ENCODE results near the gene DYRK4.

Gene DYRK4

GRCh38 chr12:4569261-4569660, 7.3 kb downstream of the DYRK4 start:
- no peaks in the 10 kb centered on the region for H3K36me3 ChIP-seq (ENCODE audit: low read length)
- no peak overlapping the region for H2AFZ ChIP-seq (ENCODE audit: low read depth, low read length, severe bottlenecking)
- no peaks in the 10 kb centered on the region for H3K9me2 ChIP-seq (replicated peaks; ENCODE audit: insufficient read depth, low read length)
- no peaks in the 10 kb centered on the region for H3K9me3 ChIP-seq (ENCODE audit: insufficient read depth, low read length)
- no peaks in the 10 kb centered on the region for H3K79me2 ChIP-seq (ENCODE audit: insufficient read depth, low read length)
- H4K20me1 ChIP-seq (ENCODE audit: low read depth, low read length) = no peaks in the 10 kb centered on the region
- H3K4me2 ChIP-seq (ENCODE audit: low read depth, low read length, poor library complexity, severe bottlenecking) = no peak overlapping the region
- H3K9ac ChIP-seq (ENCODE audit: low read length) = no peak overlapping the region
- H3K27me3 ChIP-seq (ENCODE audit: low read length) = no peaks in the 10 kb centered on the region
- no peak overlapping the region for H3K4me3 ChIP-seq (ENCODE audit: insufficient read depth, low read length, poor library complexity, severe bottlenecking)
- no peak overlapping the region for H3K27ac ChIP-seq (ENCODE audit: low read depth, low read length)
- TF ChIP-seq EZH2phosphoT487 (conservative IDR thresholded peaks at IDR 0.05; ENCODE audit: low read length) = no peak
- TF ChIP-seq, protein P1, sequence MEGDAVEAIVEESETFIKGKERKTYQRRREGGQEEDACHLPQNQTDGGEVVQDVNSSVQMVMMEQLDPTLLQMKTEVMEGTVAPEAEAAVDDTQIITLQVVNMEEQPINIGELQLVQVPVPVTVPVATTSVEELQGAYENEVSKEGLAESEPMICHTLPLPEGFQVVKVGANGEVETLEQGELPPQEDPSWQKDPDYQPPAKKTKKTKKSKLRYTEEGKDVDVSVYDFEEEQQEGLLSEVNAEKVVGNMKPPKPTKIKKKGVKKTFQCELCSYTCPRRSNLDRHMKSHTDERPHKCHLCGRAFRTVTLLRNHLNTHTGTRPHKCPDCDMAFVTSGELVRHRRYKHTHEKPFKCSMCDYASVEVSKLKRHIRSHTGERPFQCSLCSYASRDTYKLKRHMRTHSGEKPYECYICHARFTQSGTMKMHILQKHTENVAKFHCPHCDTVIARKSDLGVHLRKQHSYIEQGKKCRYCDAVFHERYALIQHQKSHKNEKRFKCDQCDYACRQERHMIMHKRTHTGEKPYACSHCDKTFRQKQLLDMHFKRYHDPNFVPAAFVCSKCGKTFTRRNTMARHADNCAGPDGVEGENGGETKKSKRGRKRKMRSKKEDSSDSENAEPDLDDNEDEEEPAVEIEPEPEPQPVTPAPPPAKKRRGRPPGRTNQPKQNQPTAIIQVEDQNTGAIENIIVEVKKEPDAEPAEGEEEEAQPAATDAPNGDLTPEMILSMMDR (IDR thresholded peaks at IDR 0.05; ENCODE audit: insufficient read depth, low read length, poor library complexity, severe bottlenecking) = no peak
- H3F3A ChIP-seq (ENCODE audit: insufficient read depth) = peaks cover 10% of the 10 kb centered on the region

DNA sequence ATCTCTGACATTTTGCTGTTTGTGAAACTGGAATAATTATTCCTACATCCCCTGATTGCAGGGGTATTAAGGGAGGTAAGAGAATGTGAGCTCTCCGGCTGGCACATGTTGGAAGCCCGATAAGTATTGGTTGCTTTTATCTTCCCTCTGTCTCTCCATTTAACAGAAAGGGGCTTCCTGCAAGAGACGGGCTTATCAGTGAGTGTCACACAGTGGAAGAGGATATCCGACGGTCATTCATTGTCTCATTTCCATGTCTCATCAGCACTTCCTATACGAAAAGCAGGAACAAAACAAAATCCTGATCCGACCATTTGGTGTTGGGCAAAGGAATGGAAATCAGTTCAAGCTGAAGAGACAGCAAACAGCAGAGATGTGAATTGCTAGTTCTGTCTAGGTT, 10.7 kb downstream of the DYRK4 start:
- H3K9me3 ChIP-seq (ENCODE audit: insufficient read depth, low read length) = no peaks in the 10 kb centered on the region
- no peak overlapping the region for H3K4me2 ChIP-seq (ENCODE audit: low read depth, low read length, poor library complexity, severe bottlenecking)
- no peaks in the 10 kb centered on the region for H3K9me2 ChIP-seq (replicated peaks; ENCODE audit: insufficient read depth, low read length)
- no peaks in the 10 kb centered on the region for H3F3A ChIP-seq (ENCODE audit: insufficient read depth)
- no peaks in the 10 kb centered on the region for H4K20me1 ChIP-seq (ENCODE audit: low read depth, low read length)
- H3K27ac ChIP-seq (ENCODE audit: low read depth, low read length) = no peak overlapping the region
- H3K27me3 ChIP-seq (ENCODE audit: low read length) = no peaks in the 10 kb centered on the region
- no peak overlapping the region for H3K9ac ChIP-seq (ENCODE audit: low read length)
- no peak overlapping the region for H2AFZ ChIP-seq (ENCODE audit: low read depth, low read length, severe bottlenecking)
- no peaks in the 10 kb centered on the region for H3K36me3 ChIP-seq (ENCODE audit: low read length)
- no peaks in the 10 kb centered on the region for H3K79me2 ChIP-seq (ENCODE audit: insufficient read depth, low read length)
- TF ChIP-seq EZH2phosphoT487 (conservative IDR thresholded peaks at IDR 0.05; ENCODE audit: low read length) = no peak
- TF ChIP-seq, protein P1 (IDR thresholded peaks at IDR 0.05; ENCODE audit: insufficient read depth, low read length, poor library complexity, severe bottlenecking) = no peak
- no peak overlapping the region for H3K4me3 ChIP-seq (ENCODE audit: insufficient read depth, low read length, poor library complexity, severe bottlenecking)

DNA sequence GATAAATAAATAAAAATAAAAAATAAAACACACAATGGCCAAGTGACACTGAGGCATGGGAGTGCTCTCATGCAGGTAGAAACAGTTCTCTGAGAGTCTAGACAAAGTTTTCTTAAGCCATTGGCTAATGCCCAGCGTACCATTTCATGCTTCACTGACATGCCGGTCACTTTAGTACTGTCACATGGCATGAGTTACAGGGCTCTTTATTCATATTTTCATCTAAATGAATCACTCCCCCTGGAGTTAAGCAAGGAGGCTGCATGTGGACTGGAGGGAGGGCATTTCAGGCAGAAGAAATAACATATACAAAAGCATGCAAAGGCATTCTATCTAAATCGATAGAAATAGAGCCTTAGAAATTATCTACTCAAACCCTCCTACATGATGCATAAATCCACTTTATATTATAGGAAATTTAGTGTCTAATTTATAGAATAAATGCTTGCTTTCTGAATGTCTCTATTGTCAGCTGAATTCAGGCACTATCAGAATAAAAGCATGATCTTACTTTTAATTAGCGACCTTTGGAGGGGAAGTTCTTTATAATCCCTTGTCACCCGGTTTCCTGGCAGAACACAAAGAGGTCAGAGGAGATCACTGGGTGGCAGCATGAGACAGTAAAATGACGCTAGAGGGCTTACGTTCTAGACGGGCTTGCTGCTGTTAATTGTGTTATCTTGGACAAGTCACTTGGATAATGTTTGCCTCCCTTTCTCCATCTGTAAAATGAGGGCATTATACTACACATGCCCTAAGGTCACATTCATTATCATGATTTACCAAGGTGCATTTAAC, 17.5 kb downstream of the DYRK4 start:
- Histone ChIP-seq H3K9me2 (replicated peaks; ENCODE audit: insufficient read depth, low read length) (no peaks in the 10 kb centered on the region), H3K36me3 (ENCODE audit: low read length) (no peaks in the 10 kb centered on the region), H3F3A (ENCODE audit: insufficient read depth) (no peaks in the 10 kb centered on the region), H3K4me2 (ENCODE audit: low read depth, low read length, poor library complexity, severe bottlenecking) (no peak overlapping the region), H3K27me3 (ENCODE audit: low read length) (no peaks in the 10 kb centered on the region), H4K20me1 (ENCODE audit: low read depth, low read length) (no peaks in the 10 kb centered on the region), H3K9me3 (ENCODE audit: insufficient read depth, low read length) (no peaks in the 10 kb centered on the region), H3K9ac (ENCODE audit: low read length) (no peak overlapping the region), H3K27ac (ENCODE audit: low read depth, low read length) (no peak overlapping the region), H2AFZ (ENCODE audit: low read depth, low read length, severe bottlenecking) (no peak overlapping the region), H3K79me2 (ENCODE audit: insufficient read depth, low read length) (no peaks in the 10 kb centered on the region), H3K4me3 (ENCODE audit: insufficient read depth, low read length, poor library complexity, severe bottlenecking) (no peak overlapping the region)
- TF ChIP-seq, protein P1 (IDR thresholded peaks at IDR 0.05; ENCODE audit: insufficient read depth, low read length, poor library complexity, severe bottlenecking) = peak; percentile 12
- no peak for TF ChIP-seq EZH2phosphoT487 (conservative IDR thresholded peaks at IDR 0.05; ENCODE audit: low read length)
